GM19099 (cell line): ENCODE measurements around the gene UBE2Z.

Source experiments
- POLR2A ChIP-seq: IDR thresholded peaks from 3 replicates; pipeline ENCODE4 v1.6.1; 2011; ENCODE audit warnings: low read depth; ENCODE audit not compliant: insufficient read length; ENCODE audit errors: extremely low read depth

Gene UBE2Z

GRCh38 chr17:48927978-48928745 lies 20.0 kb downstream of the UBE2Z start:
- TF ChIP-seq POLR2A = no peak

- TF ChIP-seq POLR2A = no peak
Observed at GRCh38 chr17:48928876-48929811, 20.9 kb downstream of the UBE2Z start.

DNA sequence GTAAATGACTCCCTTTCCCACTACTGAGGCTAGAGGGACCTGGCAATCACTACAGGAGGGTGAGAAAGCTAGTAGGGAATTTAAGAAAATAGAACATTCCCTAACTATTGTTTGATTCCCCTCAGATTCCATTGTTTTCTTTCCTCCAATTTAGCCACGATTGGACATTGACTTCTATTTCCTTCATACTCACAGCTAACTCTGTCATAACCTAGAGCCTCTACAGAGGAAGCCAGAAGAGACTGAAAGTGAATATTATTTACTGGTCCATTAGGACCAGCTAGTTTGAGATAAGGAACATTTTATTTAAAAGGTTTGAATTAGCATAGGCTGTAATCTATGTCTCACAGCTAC lies 21.6 kb downstream of the UBE2Z start:
- no peak for TF ChIP-seq POLR2A

DNA sequence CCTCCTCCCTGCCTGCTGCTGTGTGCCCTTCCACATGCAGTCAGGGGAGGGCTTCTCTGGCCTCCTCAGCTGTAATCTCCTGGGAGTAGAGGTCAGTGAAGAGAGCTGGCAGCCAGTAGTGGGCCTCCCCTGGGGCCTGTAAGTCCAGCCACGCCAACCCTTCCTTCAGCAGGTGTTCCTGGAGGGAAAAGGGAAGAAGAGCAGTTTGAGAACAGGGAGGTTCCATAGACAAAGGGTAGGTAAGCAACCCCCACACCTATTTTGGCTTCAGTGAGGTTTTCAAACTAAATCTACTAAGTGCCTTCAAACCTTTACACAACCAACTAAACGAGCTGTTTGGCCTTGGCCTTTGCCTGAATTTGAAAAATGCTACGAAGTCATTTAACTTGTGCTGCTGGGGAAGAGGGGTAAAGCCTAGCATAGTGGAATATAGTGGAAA lies 22.2 kb downstream of the UBE2Z start:
- TF ChIP-seq POLR2A = peak; percentile 17

- TF ChIP-seq POLR2A = peak; percentile 24
Observed at GRCh38 chr17:48933035-48933434, 24.8 kb downstream of the UBE2Z start.

GRCh38 chr17:48944515-48945260 lies 36.5 kb downstream of the UBE2Z start, which contains the start of gene SNF8:
Gene SNF8, minus strand, starts transcription at chr17:48944842. Its CDS starts 108 bp downstream, at chr17:48944734.
- TF ChIP-seq POLR2A = peak; percentile 89

DNA sequence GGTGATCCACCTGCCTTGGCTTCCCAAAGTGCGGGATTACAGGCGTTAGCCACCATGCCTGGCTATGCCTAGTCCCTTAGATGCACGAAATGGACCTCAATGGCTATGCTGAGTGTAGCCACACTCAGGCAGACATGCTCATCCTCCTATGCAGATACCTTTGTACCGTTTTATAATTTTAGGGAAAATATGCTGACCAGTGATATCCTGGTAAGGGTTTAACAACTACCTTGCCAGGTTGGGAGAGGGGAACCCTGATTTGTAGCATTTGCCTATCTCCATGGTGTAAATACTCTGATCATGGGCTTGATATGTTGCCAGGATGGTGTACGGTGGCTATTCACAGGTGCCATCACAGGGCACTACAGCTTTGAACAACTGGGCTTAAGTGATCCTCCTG lies 43.4 kb downstream of the UBE2Z start:
- TF ChIP-seq POLR2A = no peak

- TF ChIP-seq POLR2A = no peak
Observed at GRCh38 chr17:48952904-48953303, 44.7 kb downstream of the UBE2Z start.

- no peak for TF ChIP-seq POLR2A
Observed at GRCh38 chr17:48954300-48954755, 46.1 kb downstream of the UBE2Z start.

DNA sequence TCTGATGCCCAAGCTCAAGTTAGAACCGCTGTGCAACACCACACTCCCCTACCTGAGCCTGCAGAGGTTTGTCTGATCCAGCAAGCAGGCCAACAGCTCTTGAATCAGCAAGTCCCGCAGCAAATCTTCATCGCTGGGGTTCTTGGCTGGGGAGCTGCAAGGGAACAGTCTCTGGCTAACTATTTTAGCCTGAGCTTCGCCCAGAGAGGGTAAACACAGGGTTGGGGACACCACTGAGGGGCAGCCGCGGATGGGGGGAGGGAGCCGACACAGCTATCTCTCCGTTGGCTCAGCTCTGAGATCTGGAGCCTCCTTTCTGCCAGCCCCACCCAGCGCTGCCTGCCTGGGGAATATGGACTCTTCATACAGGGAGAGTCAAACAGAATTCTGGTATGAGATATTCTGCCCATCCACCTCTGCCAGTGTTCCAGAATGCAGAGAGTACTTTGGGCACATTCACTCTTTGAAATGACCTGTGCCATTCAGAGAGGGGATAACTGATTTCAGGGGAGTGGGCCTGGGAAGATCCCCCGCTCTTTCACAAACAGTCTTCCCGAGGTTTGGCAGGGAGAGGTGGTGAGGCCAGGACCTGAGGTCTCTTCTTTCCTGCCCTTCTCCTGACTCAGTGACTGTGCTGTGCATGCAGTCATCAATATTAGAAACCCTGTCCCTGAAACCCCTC lies 52.8 kb downstream of the UBE2Z start:
- TF ChIP-seq POLR2A = no peak

GRCh38 chr17:48961516-48962233 lies 53.5 kb downstream of the UBE2Z start:
- TF ChIP-seq POLR2A = no peak

- no peak for TF ChIP-seq POLR2A
Observed at GRCh38 chr17:48970224-48970623, 62.0 kb downstream of the UBE2Z start.

DNA sequence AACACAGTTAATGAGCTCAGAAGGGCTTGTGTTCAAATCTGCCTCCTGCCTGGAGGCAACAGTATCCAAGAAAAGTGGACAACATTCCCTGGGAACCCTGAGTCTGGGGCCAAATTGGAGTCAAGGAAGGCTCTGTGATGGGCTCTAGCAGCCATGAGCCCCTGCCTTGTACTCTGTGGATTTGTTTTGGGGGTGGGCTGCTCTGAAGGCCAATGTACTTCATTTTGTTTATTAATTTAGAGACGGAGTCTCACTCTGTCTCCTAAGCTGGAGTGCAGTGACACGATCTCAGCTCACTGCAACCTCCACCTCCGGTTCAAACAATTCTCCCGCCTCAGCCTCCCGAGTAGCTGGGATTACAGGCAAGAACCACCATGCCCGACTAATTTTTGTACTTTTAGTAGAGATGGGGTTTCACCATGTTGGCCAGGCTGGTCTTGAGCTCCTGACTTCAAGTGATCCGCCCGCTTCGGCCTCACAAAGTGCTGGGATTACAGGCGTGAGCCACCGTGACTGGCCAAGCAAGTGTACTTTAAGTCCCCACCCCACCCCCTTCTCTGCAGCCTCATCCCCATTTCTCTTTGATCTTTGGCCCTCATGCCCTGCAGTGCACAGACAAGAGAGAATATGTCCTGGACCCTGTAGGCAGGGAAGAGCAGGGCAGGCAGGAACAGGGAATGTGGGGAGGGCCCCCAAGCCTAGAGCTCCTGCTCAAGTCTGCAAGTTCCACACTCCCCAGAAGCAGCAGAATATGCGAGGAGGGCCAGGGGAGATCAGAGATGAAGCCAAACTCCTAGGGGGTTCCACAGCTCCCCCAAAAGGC lies 62.9 kb downstream of the UBE2Z start:
- TF ChIP-seq POLR2A = no peak

DNA sequence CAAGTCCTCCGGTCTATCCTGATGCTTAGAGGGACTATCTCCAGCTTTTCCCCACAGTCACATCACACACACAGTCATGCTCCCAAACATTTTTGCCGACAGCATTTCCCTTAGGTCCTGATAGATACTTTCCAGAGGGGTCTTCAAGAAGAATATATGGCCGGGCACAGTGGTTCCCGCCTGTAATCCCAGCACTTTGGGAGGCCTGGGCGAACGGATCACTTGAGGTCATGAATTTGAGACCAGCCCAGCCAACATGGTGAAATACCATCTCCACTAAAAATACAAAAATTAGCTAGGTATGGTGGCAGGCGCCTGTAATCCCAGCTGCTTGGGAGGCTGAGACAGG lies 64.5 kb downstream of the UBE2Z start:
- no peak for TF ChIP-seq POLR2A

DNA sequence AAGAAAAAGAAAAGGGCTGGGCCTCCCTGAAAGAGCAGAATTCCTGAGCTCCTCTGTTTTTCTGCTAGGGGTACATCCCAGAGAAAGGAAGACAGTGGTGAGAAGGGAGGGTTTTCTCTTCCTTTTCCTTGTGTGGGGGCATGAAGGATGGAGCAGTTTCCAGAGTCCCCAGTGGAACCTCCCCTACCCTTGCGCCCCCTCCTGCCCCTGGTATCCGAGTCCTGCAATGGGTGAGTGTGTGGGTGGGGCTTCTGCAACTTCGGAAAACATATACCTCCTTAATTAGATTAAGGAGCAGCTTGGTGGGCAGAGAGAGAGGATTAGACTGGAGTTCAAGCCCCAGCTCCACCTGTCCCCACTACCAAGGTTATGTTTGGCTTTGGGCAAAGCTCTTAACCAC lies 65.6 kb downstream of the UBE2Z start:
- TF ChIP-seq POLR2A = no peak
